B cell (primary cell): ENCODE data around the gene PC. TPM values are rescaled to one million over a fixed set of nuclear protein-coding genes. Genes with fewer than 3 reads are reported as not detected.

Experiments used
- ATAC-seq: fragments of 200-7000 bp; cut with Tn5 transposase; one replicate; pipeline ENCODE4 v1.10.0; 2021; ENCODE audit warnings: low read depth, mild to moderate bottlenecking, moderate number of reproducible peaks, moderate library complexity
- CTCF ChIA-PET: fragments of 350-600 bp; sonication (Branson Sonifier 250); formaldehyde crosslinking; loops from one replicate; lab custom pipeline; 2021; ENCODE audit warnings: antibody characterized with exemption, inconsistent platforms; lab: Charles Lee
- POLR2A ChIA-PET: fragments of 350-600 bp; sonication (Branson Sonifier 250); formaldehyde crosslinking; loops from one replicate; lab custom pipeline; 2021; ENCODE audit warnings: antibody characterized with exemption; lab: Charles Lee
- DNase-seq: peaks from one replicate; pipeline ENCODE4 v3.0.0; 2013
- H2AFZ ChIP-seq: 2 replicates; pipeline ENCODE4 v1.6.1; 2012; ENCODE audit warnings: mild to moderate bottlenecking, low read depth, low read length; ENCODE audit not compliant: insufficient read depth, poor library complexity, severe bottlenecking
- H3K27ac ChIP-seq, 2 donors: 1 replicate in 1 of 2; 2 replicates in 1 of 2; pipeline ENCODE4 v1.5.1; 2012 to 2013; ENCODE audit warnings: low read length in 2 of 2, mild to moderate bottlenecking in 2 of 2, moderate library complexity in 1 of 2
- H3K27me3 ChIP-seq, 4 experiments: fragments of 200-600 bp in 1 of 4; sonication (generic) in 1 of 4; replicated peaks in 1 of 4; 1 replicate in 2 of 4; 2 replicates in 2 of 4; pipeline versions ENCODE4 v1.6.1 to v1.7.0; 2013 to 2016; ENCODE audit warnings: low read length in 3 of 4, mild to moderate bottlenecking in 2 of 4, mixed read lengths in 1 of 4, moderate library complexity in 1 of 4; ENCODE audit not compliant: insufficient read depth in 4 of 4, control insufficient read depth in 3 of 4; ENCODE audit errors: control extremely low read depth in 1 of 4
- H3K36me3 ChIP-seq, 2 experiments: replicated peaks in 1 of 2; 1 replicate in 1 of 2; 2 replicates in 1 of 2; pipeline versions ENCODE4 v1.6.1 to v1.7.1; 2013; ENCODE audit warnings: low read length in 1 of 2; ENCODE audit not compliant: insufficient read depth in 2 of 2, control insufficient read depth in 1 of 2; ENCODE audit errors: control extremely low read depth in 1 of 2, extremely low read depth in 1 of 2
- H3K4me1 ChIP-seq, 2 donors: fragments of 200-600 bp in 1 of 2; sonication (generic) in 1 of 2; 1 replicate in 1 of 2; 2 replicates in 1 of 2; pipeline versions ENCODE4 v1.5.1 to v1.6.1; 2013 to 2017; ENCODE audit warnings: low read length in 2 of 2; ENCODE audit not compliant: control insufficient read depth in 2 of 2, insufficient read depth in 2 of 2
- H3K4me2 ChIP-seq: replicated peaks from 2 replicates; pipeline ENCODE3; 2012; ENCODE audit warnings: mild to moderate bottlenecking, low read depth, low read length; ENCODE audit not compliant: poor library complexity, severe bottlenecking
- H3K4me3 ChIP-seq, 5 experiments: fragments of 200-600 bp in 1 of 5; sonication (generic) in 1 of 5; 1 replicate in 3 of 5; 2 replicates in 2 of 5; pipeline versions ENCODE4 v1.5.1 to v1.7.0; 2011 to 2016; ENCODE audit warnings: low read length in 4 of 5, mild to moderate bottlenecking in 4 of 5, low read depth in 2 of 5, control low read depth in 1 of 5, moderate library complexity in 1 of 5; ENCODE audit not compliant: insufficient read depth in 1 of 5; ENCODE audit errors: control extremely low read depth in 1 of 5, extremely low read depth in 1 of 5
- H3K79me2 ChIP-seq: fragments of 200-600 bp; sonication (generic); one replicate; pipeline ENCODE4 v1.6.0; 2016; ENCODE audit warnings: low read length; ENCODE audit not compliant: control insufficient read depth, insufficient read depth
- H3K9ac ChIP-seq: fragments of 200-600 bp; sonication (generic); 2 replicates; pipeline ENCODE4 v1.6.1; 2017; ENCODE audit warnings: mild to moderate bottlenecking, low read length, moderate library complexity
- H3K9me3 ChIP-seq, 3 donors: one replicate each; pipeline versions ENCODE4 v1.6.1 to v1.7.1; 2013; ENCODE audit warnings: low read length in 2 of 3; ENCODE audit not compliant: control insufficient read depth in 2 of 3, insufficient read depth in 1 of 3; ENCODE audit errors: control extremely low read depth in 1 of 3
- H4K20me1 ChIP-seq: 2 replicates; pipeline ENCODE4 v1.6.0; 2012; ENCODE audit warnings: mild to moderate bottlenecking, low read length; ENCODE audit not compliant: insufficient read depth, control insufficient read depth, poor library complexity, severe bottlenecking
- H3K27ac Mint-ChIP-seq: one replicate; pipeline ENCODE4 v1.8.0; 2021; ENCODE audit warnings: mixed read lengths
- H3K27me3 Mint-ChIP-seq: one replicate; pipeline ENCODE4 v1.8.0; 2021; ENCODE audit warnings: mixed read lengths
- H3K4me1 Mint-ChIP-seq: one replicate; pipeline ENCODE4 v1.8.0; 2021; ENCODE audit warnings: mixed read lengths
- H3K4me3 Mint-ChIP-seq: one replicate; pipeline ENCODE4 v1.8.0; 2021; ENCODE audit warnings: mixed read lengths
- H3K9me3 Mint-ChIP-seq: one replicate; pipeline ENCODE4 v1.8.0; 2022; ENCODE audit warnings: mixed read lengths; ENCODE audit not compliant: insufficient read depth
- EZH2 ChIP-seq: IDR thresholded peaks from 2 replicates; pipeline ENCODE4 v1.6.1; 2012; ENCODE audit warnings: borderline replicate concordance, low read depth, mild to moderate bottlenecking, moderate library complexity, low read length; ENCODE audit not compliant: insufficient read depth, poor library complexity, severe bottlenecking
- WGBS: methylation state at CpG from one replicate; pipeline ENCODE4 v1.1.5; 2013; ENCODE audit warnings: missing lambda C conversion rate; ENCODE audit not compliant: insufficient coverage; 5-methylcytosine and 5-hydroxymethylcytosine counted together
- intact Hi-C: fragments of 100-400 bp; cut with micrococcal nuclease; formaldehyde crosslinking; loops from one replicate; pipeline ENCODE4 v1.10.0; 2022
- polyA plus RNA-seq: library from polyadenylated mRNA; depleted of rRNA; stranded (reverse); fragments of >200 nt; gene quantifications from 2 replicates; pipeline ENCODE4 v1.2.3, GENCODE V29; 2012
- total RNA-seq, 2 donors: library from RNA; stranded (reverse); fragments of 120-200 nt in 1 of 2; gene quantifications; 1 replicate in 1 of 2; 2 replicates in 1 of 2; pipeline versions ENCODE4 v1.2.3 to v1.2.4, GENCODE V29; 2013 to 2022
- TF ChIP-seq, protein P1 (sequence below): fragments of 200-600 bp; IDR thresholded peaks from one replicate; pipeline ENCODE4 v1.8.0; 2022; ENCODE audit warnings: antibody characterized with exemption, mild to moderate bottlenecking

The PC gene
- total and polyA plus RNA-seq, 2 donors (not counting 1 experiment from before 2014, with no cell fraction given) = 1.5 to 4.4 TPM

DNA sequence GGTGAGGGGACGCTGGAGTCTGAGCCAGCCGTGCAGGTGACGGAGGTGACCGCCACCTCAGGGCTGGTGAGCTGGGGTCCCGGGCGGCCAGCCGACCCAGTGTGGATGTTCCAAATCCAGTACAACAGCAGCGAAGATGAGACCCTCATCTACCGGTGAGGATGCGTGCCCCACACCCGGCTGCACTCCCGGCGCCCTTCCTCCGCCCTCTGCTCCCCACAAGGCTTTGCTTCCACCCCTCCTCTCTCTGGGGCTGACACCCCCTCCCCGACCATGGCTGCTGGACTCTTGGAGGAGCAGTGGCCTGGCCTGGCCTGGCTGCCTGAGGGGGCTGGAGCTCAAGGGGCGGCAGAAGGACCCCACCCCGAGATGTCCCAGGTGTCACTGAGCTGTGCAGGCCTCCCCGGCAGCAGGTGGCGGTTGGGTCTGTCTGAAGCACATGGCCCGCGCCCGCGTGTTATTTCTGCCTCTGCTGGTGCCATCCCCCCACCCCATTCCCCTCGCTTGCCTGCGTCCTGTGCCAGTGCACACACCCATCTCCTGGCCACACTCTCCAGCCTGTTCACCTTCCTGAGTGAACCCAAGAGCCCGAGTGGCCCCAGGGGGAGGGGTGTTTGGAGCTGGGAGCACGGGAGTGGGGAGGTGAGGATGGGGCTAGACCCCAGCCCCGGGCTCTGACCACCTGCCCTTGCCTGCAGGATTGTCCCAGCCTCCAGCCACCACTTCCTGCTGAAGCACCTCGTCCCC lies 99.1 kb downstream of the PC start:
- Histone ChIP-seq H3K36me3 (no peaks in the 10 kb centered on the region), H3K9ac (no peak overlapping the region), H3K4me3 (no peak overlapping the region), H4K20me1 (no peaks in the 10 kb centered on the region), H2AFZ (no peak overlapping the region), H3K79me2 (no peaks in the 10 kb centered on the region), H3K4me1 (peaks cover 5 to 13% of the 10 kb centered on the region in 2 donors), H3K4me2 (no peak overlapping the region), H3K27ac (no peak overlapping the region), H3K9me3 (no peaks in the 10 kb centered on the region), H3K27me3 (no peaks in the 10 kb centered on the region)
- TF ChIP-seq, protein P1, sequence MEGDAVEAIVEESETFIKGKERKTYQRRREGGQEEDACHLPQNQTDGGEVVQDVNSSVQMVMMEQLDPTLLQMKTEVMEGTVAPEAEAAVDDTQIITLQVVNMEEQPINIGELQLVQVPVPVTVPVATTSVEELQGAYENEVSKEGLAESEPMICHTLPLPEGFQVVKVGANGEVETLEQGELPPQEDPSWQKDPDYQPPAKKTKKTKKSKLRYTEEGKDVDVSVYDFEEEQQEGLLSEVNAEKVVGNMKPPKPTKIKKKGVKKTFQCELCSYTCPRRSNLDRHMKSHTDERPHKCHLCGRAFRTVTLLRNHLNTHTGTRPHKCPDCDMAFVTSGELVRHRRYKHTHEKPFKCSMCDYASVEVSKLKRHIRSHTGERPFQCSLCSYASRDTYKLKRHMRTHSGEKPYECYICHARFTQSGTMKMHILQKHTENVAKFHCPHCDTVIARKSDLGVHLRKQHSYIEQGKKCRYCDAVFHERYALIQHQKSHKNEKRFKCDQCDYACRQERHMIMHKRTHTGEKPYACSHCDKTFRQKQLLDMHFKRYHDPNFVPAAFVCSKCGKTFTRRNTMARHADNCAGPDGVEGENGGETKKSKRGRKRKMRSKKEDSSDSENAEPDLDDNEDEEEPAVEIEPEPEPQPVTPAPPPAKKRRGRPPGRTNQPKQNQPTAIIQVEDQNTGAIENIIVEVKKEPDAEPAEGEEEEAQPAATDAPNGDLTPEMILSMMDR = no peak
- TF ChIP-seq EZH2 = no peak
- Mint-ChIP-seq H3K27me3 (no peaks in the 10 kb centered on the region), H3K9me3 (no peaks in the 10 kb centered on the region), H3K4me1 (peaks cover 7% of the 10 kb centered on the region), H3K27ac (no peak overlapping the region), H3K4me3 (no peak overlapping the region)
- DNase-seq = no peak
- 96% methylated on average over 26 of the region's 29 CpGs for WGBS
- CTCF ChIA-PET = no interaction called here
- intact Hi-C loops = no loop called here
- no peak for ATAC-seq
- POLR2A ChIA-PET = no interaction called here

DNA sequence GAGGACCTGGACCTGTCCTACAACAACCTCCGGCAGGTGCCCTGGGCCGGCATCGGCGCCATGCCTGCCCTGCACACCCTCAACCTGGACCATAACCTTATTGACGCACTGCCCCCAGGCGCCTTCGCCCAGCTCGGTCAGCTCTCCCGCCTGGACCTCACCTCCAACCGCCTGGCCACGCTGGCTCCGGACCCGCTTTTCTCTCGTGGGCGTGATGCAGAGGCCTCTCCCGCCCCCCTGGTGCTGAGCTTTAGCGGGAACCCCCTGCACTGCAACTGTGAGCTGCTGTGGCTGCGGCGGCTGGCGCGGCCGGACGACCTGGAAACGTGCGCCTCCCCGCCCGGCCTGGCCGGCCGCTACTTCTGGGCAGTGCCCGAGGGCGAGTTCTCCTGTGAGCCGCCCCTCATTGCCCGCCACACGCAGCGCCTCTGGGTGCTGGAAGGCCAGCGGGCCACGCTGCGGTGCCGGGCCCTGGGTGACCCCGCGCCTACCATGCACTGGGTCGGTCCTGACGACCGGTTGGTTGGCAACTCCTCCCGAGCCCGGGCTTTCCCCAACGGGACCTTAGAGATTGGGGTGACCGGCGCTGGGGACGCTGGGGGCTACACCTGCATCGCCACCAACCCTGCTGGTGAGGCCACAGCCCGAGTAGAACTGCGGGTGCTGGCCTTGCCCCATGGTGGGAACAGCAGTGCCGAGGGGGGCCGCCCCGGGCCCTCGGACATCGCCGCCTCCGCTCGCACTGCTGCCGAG lies 99.8 kb downstream of the PC start:
- H3K79me2 ChIP-seq = no peaks in the 10 kb centered on the region
- no peak overlapping the region for H3K27ac ChIP-seq
- H3K9me3 ChIP-seq = no peaks in the 10 kb centered on the region
- no peak for ATAC-seq
- H3K36me3 ChIP-seq = no peaks in the 10 kb centered on the region
- ChIA-PET POLR2A (no interaction called here), CTCF (no interaction called here)
- no peak for TF ChIP-seq EZH2
- TF ChIP-seq, protein P1 = no peak
- H2AFZ ChIP-seq = no peak overlapping the region
- H3K4me3 ChIP-seq = no peak overlapping the region
- DNase-seq = no peak
- H4K20me1 ChIP-seq = no peaks in the 10 kb centered on the region
- H3K4me1 ChIP-seq = peaks cover 5 to 13% of the 10 kb centered on the region in 2 donors
- no peak overlapping the region for H3K9ac ChIP-seq
- H3K4me2 ChIP-seq = no peak overlapping the region
- Mint-ChIP-seq H3K9me3 (no peaks in the 10 kb centered on the region), H3K4me3 (peak overlapping the region; percentile 77), H3K4me1 (peaks cover 7% of the 10 kb centered on the region), H3K27me3 (no peaks in the 10 kb centered on the region), H3K27ac (no peak overlapping the region)
- no peaks in the 10 kb centered on the region for H3K27me3 ChIP-seq
- intact Hi-C loops = no loop called here
- WGBS = 97% methylated on average over 60 of the region's 62 CpGs
